Endothelial cell of umbilical vein (primary cell): ENCODE data around the gene PTPRD. TPM values are rescaled to one million over a fixed set of nuclear protein-coding genes. Genes with fewer than 3 reads are reported as not detected.

Experiments used
- BruUV-seq: library from RNA; stranded (reverse); fragments of 400-500 nt; replicated peaks from 2 replicates; lab custom pipeline; 2021; lab: Mats Ljungman, UMichigan
- CTCF ChIA-PET: fragments of 300-600, 350-600 bp; sonication (Branson Sonifier 250); formaldehyde crosslinking; loops from one replicate; lab custom pipeline; 2021; ENCODE audit warnings: antibody characterized with exemption, inconsistent platforms; lab: Charles Lee
- POLR2A ChIA-PET: fragments of 300-600, 350-600 bp; sonication (Branson Sonifier 250); formaldehyde crosslinking; loops from one replicate; lab custom pipeline; 2021; ENCODE audit warnings: antibody characterized with exemption, inconsistent platforms; lab: Charles Lee
- DNase-seq: peaks from one replicate; pipeline ENCODE4 v3.0.0-alpha.2; 2011; ENCODE audit warnings: low read depth, low spot score
- FAIRE-seq: peaks from 2 replicates; lab custom pipeline; 2011; peaks lifted over from hg19 to GRCh38; lab: Jason Lieb, UNC
- H2AFZ ChIP-seq: 2 replicates; pipeline ENCODE4 v1.6.0; 2012; ENCODE audit warnings: low read depth, low read length, control low read depth, inconsistent platforms
- H3K27ac ChIP-seq: 2 replicates; pipeline ENCODE4 v1.5.1; 2011; ENCODE audit warnings: low read depth, mild to moderate bottlenecking, control low read depth, low read length, moderate library complexity; ENCODE audit not compliant: insufficient read depth
- H3K27me3 ChIP-seq, 2 experiments: 2 replicates each; pipeline versions ENCODE4 v1.6.0 to v1.6.1; 2011; ENCODE audit warnings: low read length in 2 of 2, mixed read lengths in 1 of 2; ENCODE audit not compliant: control insufficient read depth in 2 of 2, insufficient read depth in 2 of 2
- H3K36me3 ChIP-seq, 2 experiments: 2 replicates in 1 of 2; 3 replicates in 1 of 2; pipeline ENCODE4 v1.5.1; 2011; ENCODE audit warnings: low read length in 2 of 2, mild to moderate bottlenecking in 1 of 2, moderate library complexity in 1 of 2; ENCODE audit not compliant: control insufficient read depth in 2 of 2, insufficient read depth in 2 of 2; ENCODE audit errors: extremely low read depth in 1 of 2
- H3K4me1 ChIP-seq: 3 replicates; pipeline ENCODE4 v1.5.1; 2011; ENCODE audit warnings: mild to moderate bottlenecking, low read length; ENCODE audit not compliant: control insufficient read depth, insufficient read depth; ENCODE audit errors: extremely low read depth
- H3K4me2 ChIP-seq: 2 replicates; pipeline ENCODE4 v1.6.1; 2011; ENCODE audit warnings: low read length, control low read depth, mixed read lengths; ENCODE audit not compliant: insufficient read depth
- H3K4me3 ChIP-seq, 3 experiments: fragments of 200-600 bp in 1 of 3; sonication (generic), shearing (Covaris generic) in 1 of 3; replicated peaks in 1 of 3; 2 replicates each; pipeline ENCODE4 v1.5.1; 2011 to 2016; ENCODE audit warnings: control low read depth in 3 of 3, low read length in 3 of 3, mild to moderate bottlenecking in 2 of 3, inconsistent platforms in 1 of 3, low read depth in 1 of 3, moderate library complexity in 1 of 3; ENCODE audit not compliant: insufficient read depth in 1 of 3
- H3K79me2 ChIP-seq: 2 replicates; pipeline ENCODE4 v1.6.0; 2012; ENCODE audit warnings: low read length, inconsistent platforms; ENCODE audit not compliant: control insufficient read depth, insufficient read depth
- H3K9ac ChIP-seq: replicated peaks from 2 replicates; pipeline ENCODE3; 2011; ENCODE audit warnings: low read length, control low read depth; ENCODE audit not compliant: insufficient read depth; ENCODE audit errors: extremely low read depth
- H3K9me1 ChIP-seq: replicated peaks from 3 replicates; pipeline ENCODE4 v1.6.0; 2011; ENCODE audit warnings: mild to moderate bottlenecking, low read length; ENCODE audit not compliant: control insufficient read depth, insufficient read depth; ENCODE audit errors: extremely low read depth
- H3K9me3 ChIP-seq: replicated peaks from 2 replicates; pipeline ENCODE4 v1.5.1; 2012; ENCODE audit warnings: low read length, inconsistent platforms; ENCODE audit not compliant: control insufficient read depth, insufficient read depth
- H4K20me1 ChIP-seq: replicated peaks from 2 replicates; pipeline ENCODE3; 2011; ENCODE audit warnings: mild to moderate bottlenecking, low read length; ENCODE audit not compliant: control insufficient read depth, insufficient read depth; ENCODE audit errors: extremely low read depth
- EZH2 ChIP-seq: IDR thresholded peaks from 2 replicates; pipeline ENCODE4 v1.6.1; 2012; ENCODE audit warnings: borderline replicate concordance, low read depth, mild to moderate bottlenecking, moderate library complexity, low read length, inconsistent platforms; ENCODE audit not compliant: severe bottlenecking
- FOS ChIP-seq: IDR thresholded peaks from 2 replicates; pipeline ENCODE4 v1.6.1; 2011; ENCODE audit warnings: mild to moderate bottlenecking, low read length, moderate library complexity, borderline replicate concordance; ENCODE audit not compliant: insufficient read depth
- GATA2 ChIP-seq: IDR thresholded peaks from 2 replicates; pipeline ENCODE4 v1.7.0; 2011; ENCODE audit warnings: low read depth, mild to moderate bottlenecking, moderate library complexity, mixed read lengths, low read length; ENCODE audit not compliant: insufficient read length, insufficient read depth
- JUN ChIP-seq: IDR thresholded peaks from 2 replicates; pipeline ENCODE4 v1.6.1; 2011; ENCODE audit warnings: borderline replicate concordance, low read depth; ENCODE audit not compliant: insufficient read length, insufficient read depth
- MYC ChIP-seq: IDR thresholded peaks from one replicate; pipeline ENCODE4 v1.6.1; 2011; ENCODE audit warnings: mild to moderate bottlenecking, low read depth, low read length
- POLR2A ChIP-seq: IDR thresholded peaks from 2 replicates; pipeline ENCODE4 v1.6.1; 2012; ENCODE audit warnings: low read depth, mild to moderate bottlenecking, control low read depth, low read length
- POLR2AphosphoS5 ChIP-seq: IDR thresholded peaks from 2 replicates; pipeline ENCODE4 v1.6.1; 2012; ENCODE audit warnings: low read depth, mild to moderate bottlenecking, control low read depth, low read length, moderate library complexity; ENCODE audit not compliant: insufficient read depth
- dilution Hi-C: fragments of 300-500 bp; cut with MboI; formaldehyde crosslinking; loops from one replicate; pipeline ENCODE4 v1.15.0; 2019; ENCODE audit warnings: low sequenced_read_pairs; ENCODE audit not compliant: extremely low pct_ligation_motif_present
- intact Hi-C: fragments of 100-400 bp; cut with micrococcal nuclease; formaldehyde crosslinking; loops from one replicate; pipeline ENCODE4 v1.10.0; 2022
- polyA plus RNA-seq, 4 experiments: library from polyadenylated mRNA; depleted of rRNA in 3 of 4; stranded (reverse) in 3 of 4; unstranded in 1 of 4; fragments of >200 nt; gene quantifications; 2 replicates each; pipeline versions ENCODE4 v1.2.1 to v1.2.3, GENCODE V29; 2011 to 2012; ENCODE audit warnings: missing spikeins in 1 of 4
- total RNA-seq: library from RNA; stranded (reverse); gene quantifications from 2 replicates; pipeline ENCODE4 v1.2.3, GENCODE V29; 2021
- TF ChIP-seq, protein P1 (sequence below), 2 donors: IDR thresholded peaks; 1 replicate in 1 of 2; 2 replicates in 1 of 2; pipeline ENCODE4 v1.5.1; 2011; ENCODE audit warnings: low read length in 2 of 2, mild to moderate bottlenecking in 2 of 2, moderate library complexity in 2 of 2, control low read depth in 1 of 2, inconsistent platforms in 1 of 2, low read depth in 1 of 2; ENCODE audit not compliant: insufficient read depth in 1 of 2; ENCODE audit errors: extremely low read depth in 1 of 2
- TF ChIP-seq, protein P2 (sequence below): IDR thresholded peaks from 2 replicates; pipeline ENCODE4 v1.6.1; 2011; ENCODE audit not compliant: insufficient read depth, insufficient read length

Gene PTPRD
- total and polyA plus RNA-seq, 2 donors (not counting 3 experiments of a cell fraction or from before 2014, with no cell fraction given), result 5.5 to 5.7 TPM

DNA sequence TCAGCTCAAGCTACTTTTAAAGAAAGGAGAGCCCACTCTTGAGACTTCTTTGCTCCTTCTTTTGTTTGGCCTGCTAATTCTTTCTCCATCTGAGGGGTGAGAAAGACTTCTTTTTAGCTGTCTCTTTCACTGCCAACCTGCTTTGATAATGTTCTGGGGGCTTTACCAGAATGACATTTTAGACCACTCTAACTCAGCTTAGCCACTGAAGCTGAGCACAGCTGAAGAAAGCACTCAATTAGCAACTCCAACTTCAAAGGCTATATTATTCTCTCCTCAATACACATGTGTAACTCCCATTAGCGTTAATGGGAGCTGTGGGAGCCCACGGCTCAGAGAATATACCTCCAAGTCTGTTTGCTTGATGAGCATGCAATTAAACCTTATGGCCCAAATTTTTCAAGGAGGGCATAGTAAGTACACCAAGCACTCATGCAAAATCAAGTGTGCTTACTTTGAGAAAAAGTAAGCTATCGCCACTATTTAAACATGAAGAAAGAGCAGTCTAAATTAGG lies 1997.8 kb downstream of the PTPRD start:
- H3K4me2 ChIP-seq, result no peak overlapping the region
- H3K9me3 ChIP-seq, result no peaks in the 10 kb centered on the region
- H3K4me1 ChIP-seq, result no peaks in the 10 kb centered on the region
- H2AFZ ChIP-seq, result no peak overlapping the region
- H3K79me2 ChIP-seq, result no peaks in the 10 kb centered on the region
- no peaks in the 10 kb centered on the region for H4K20me1 ChIP-seq
- no peak for DNase-seq
- H3K9me1 ChIP-seq, result no peaks in the 10 kb centered on the region
- TF ChIP-seq POLR2A (no peak), FOS (no peak), EZH2 (no peak), GATA2 (no peak), JUN (no peak), MYC (no peak), POLR2AphosphoS5 (no peak)
- TF ChIP-seq, protein P1, sequence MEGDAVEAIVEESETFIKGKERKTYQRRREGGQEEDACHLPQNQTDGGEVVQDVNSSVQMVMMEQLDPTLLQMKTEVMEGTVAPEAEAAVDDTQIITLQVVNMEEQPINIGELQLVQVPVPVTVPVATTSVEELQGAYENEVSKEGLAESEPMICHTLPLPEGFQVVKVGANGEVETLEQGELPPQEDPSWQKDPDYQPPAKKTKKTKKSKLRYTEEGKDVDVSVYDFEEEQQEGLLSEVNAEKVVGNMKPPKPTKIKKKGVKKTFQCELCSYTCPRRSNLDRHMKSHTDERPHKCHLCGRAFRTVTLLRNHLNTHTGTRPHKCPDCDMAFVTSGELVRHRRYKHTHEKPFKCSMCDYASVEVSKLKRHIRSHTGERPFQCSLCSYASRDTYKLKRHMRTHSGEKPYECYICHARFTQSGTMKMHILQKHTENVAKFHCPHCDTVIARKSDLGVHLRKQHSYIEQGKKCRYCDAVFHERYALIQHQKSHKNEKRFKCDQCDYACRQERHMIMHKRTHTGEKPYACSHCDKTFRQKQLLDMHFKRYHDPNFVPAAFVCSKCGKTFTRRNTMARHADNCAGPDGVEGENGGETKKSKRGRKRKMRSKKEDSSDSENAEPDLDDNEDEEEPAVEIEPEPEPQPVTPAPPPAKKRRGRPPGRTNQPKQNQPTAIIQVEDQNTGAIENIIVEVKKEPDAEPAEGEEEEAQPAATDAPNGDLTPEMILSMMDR (IDR thresholded peaks at IDR 0.05; ENCODE audit: extremely low read depth in 1 of 2, insufficient read depth in 1 of 2, low read depth in 1 of 2, low read length in 2 of 2), result no peak
- TF ChIP-seq, protein P2, sequence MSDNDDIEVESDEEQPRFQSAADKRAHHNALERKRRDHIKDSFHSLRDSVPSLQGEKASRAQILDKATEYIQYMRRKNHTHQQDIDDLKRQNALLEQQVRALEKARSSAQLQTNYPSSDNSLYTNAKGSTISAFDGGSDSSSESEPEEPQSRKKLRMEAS, result no peak
- H3K4me3 ChIP-seq, result no peak overlapping the region
- intact Hi-C loops (no loop called here), dilution Hi-C loops (no loop called here)
- H3K9ac ChIP-seq, result no peak overlapping the region
- H3K27me3 ChIP-seq, result no peaks in the 10 kb centered on the region
- CTCF ChIA-PET, result no interaction called here
- H3K36me3 ChIP-seq, result no peaks in the 10 kb centered on the region
- POLR2A ChIA-PET, result no interaction called here
- no peak for FAIRE-seq
- H3K27ac ChIP-seq, result no peak overlapping the region
- no TSS peak for BruUV-seq
